Transverse colon (tissue), 4 donors: ENCODE data around the gene SAA1. TPM values are rescaled to one million over a fixed set of nuclear protein-coding genes. Genes with fewer than 3 reads are reported as not detected.
"Not testable (repeated sequence)": the region's sequence is repeated elsewhere in the genome, so short reads cannot be mapped to it uniquely, and the experiment has no call there.

Experiments
- DNase-seq: peaks from one replicate; pipeline ENCODE4 v3.0.0-alpha.2; 2019
- H3K27ac ChIP-seq, 4 donors: fragments of 200-600 bp; sonication (generic); 2 replicates each; pipeline ENCODE4 v1.5.1; 2016 to 2018; ENCODE audit warnings: inconsistent platforms in 4 of 4
- H3K27me3 ChIP-seq: fragments of 200-600 bp; sonication (generic); 2 replicates; pipeline ENCODE4 v1.5.1; 2017; ENCODE audit warnings: inconsistent platforms
- H3K36me3 ChIP-seq, 4 donors: fragments of 200-600 bp; sonication (generic); 2 replicates each; pipeline ENCODE4 v1.5.1; 2017 to 2019; ENCODE audit warnings: inconsistent platforms in 4 of 4
- H3K4me1 ChIP-seq, 4 donors: fragments of 200-600 bp; sonication (generic); 2 replicates each; pipeline ENCODE4 v1.5.1; 2017 to 2020; ENCODE audit warnings: inconsistent platforms in 4 of 4
- H3K4me3 ChIP-seq, 4 donors: fragments of 200-600 bp; sonication (generic); 1 replicate in 1 of 4; 2 replicates in 3 of 4; pipeline versions ENCODE4 v1.5.1 to v1.6.1; 2017 to 2019; ENCODE audit warnings: inconsistent platforms in 4 of 4
- H3K9me3 ChIP-seq, 2 donors: fragments of 200-600 bp; sonication (generic); 2 replicates each; pipeline ENCODE4 v1.5.1; 2017 to 2019; ENCODE audit warnings: inconsistent platforms in 2 of 2
- CTCF ChIP-seq, 5 experiments: fragments of 200-600 bp in 3 of 5; fragments of 450-650 bp in 2 of 5; sonication (generic) in 3 of 5; IDR thresholded peaks; 1 replicate in 2 of 5; 2 replicates in 3 of 5; pipeline ENCODE4 v1.5.1; 2016 to 2017; ENCODE audit warnings: antibody characterized with exemption in 5 of 5, inconsistent platforms in 3 of 5, mild to moderate bottlenecking in 2 of 5, moderate library complexity in 1 of 5
- EP300 ChIP-seq: sonication (generic); formaldehyde crosslinking; IDR thresholded peaks from one replicate; pipeline ENCODE4 v1.6.1; 2017; ENCODE audit warnings: antibody characterized with exemption, low read depth
- POLR2A ChIP-seq: fragments of 450-650 bp; IDR thresholded peaks from one replicate; pipeline ENCODE4 v1.6.1; 2016; ENCODE audit warnings: antibody characterized with exemption, mild to moderate bottlenecking, moderate library complexity
- POLR2AphosphoS5 ChIP-seq, 3 donors: sonication (generic); formaldehyde crosslinking; IDR thresholded peaks; one replicate each; pipeline ENCODE4 v1.6.1; 2016; ENCODE audit warnings: antibody characterized with exemption in 3 of 3
- WGBS, 2 donors: methylation state at CpG; one replicate each; pipeline ENCODE4 v1.1.5; 2018; ENCODE audit warnings: low coverage in 1 of 2; 5-methylcytosine and 5-hydroxymethylcytosine counted together
- in situ Hi-C, 4 donors: fragments of 200-750 bp; cut with MboI; loops; one replicate each; pipeline versions ENCODE4 v1.15.0 to v1.15.1; 2017; ENCODE audit warnings: low sequenced_read_pairs in 3 of 4, low pct_ligation_motif_present in 1 of 4, low pct_unique_long_range_greater_than_20kb in 1 of 4
- intact Hi-C: fragments of 100-400 bp; cut with DNase I; formaldehyde crosslinking; loops from one replicate; pipeline ENCODE4 v1.15.1; 2023; ENCODE audit warnings: low total_unique reads
- total RNA-seq, 4 donors: library from RNA; depleted of rRNA; stranded (reverse); fragments of >200 nt; gene quantifications; one replicate each; pipeline ENCODE4 v1.1.0, GENCODE V29; 2016

SAA1 gene
- total RNA-seq, 4 donors from 2014 or later, result 6.0 to 38.9 (median 17.1) TPM; not detected in 1

- Histone ChIP-seq H3K27ac (no peak overlapping the region), H3K4me3 (no peak overlapping the region), H3K9me3 (no peaks in the 10 kb centered on the region), H3K27me3 (no peaks in the 10 kb centered on the region), H3K4me1 (peaks cover 0 to 3% (median 0%) of the 10 kb centered on the region in 4 donors), H3K36me3 (no peaks in the 10 kb centered on the region)
- WGBS, 2 donors, result 20 to 67% methylated on average over 1 to 5 of the region's 6 CpGs
- TF ChIP-seq POLR2A (no peak), CTCF (IDR thresholded peaks at IDR 0.05) (no peak), POLR2AphosphoS5 (IDR thresholded peaks at IDR 0.05) (no peak), EP300 (no peak)
- intact Hi-C loops (no loop called here), in situ Hi-C loops (no loop called here)
- DNase-seq, result no peak
These were observed 20.7 kb upstream of the SAA1 start for GRCh38 chr11:18245396-18245795.

GRCh38 chr11:18246379-18247190, 19.5 kb upstream of the SAA1 start:
- peak overlapping the region in 2 of 4 donors; percentile 44 to 65 for H3K27ac ChIP-seq
- peak overlapping the region in 1 of 4 donors; percentile 12 for H3K4me3 ChIP-seq
- DNase-seq, in situ Hi-C loops, H3K4me1 ChIP-seq, H3K36me3 ChIP-seq, H3K27me3 ChIP-seq, intact Hi-C loops, H3K9me3 ChIP-seq: not testable (repeated sequence)
- WGBS, 2 donors, result 52 to 80% methylated on average over 3 to 11 of the region's 11 CpGs

DNA sequence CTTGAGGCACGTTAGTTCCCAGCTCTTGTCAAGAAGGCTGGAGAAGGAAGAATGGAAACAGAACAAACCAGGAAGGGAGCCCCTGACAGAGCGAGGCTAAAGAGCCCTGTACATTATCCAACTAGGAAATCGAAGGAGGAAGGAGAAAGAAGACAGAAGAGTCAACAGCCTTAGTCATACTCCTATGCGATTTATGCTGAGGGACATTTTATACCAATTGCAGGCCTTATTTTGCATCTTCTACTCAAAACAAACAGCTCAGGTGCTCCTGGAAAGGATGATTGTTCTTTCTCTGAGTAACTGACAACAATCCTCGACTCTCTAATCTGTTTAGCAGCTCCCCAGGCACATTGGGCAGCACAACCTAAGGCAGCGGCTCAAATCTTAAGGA, 18.9 kb upstream of the SAA1 start:
- H3K36me3 ChIP-seq, DNase-seq, H3K9me3 ChIP-seq, intact Hi-C loops, H3K4me1 ChIP-seq, H3K4me3 ChIP-seq, H3K27me3 ChIP-seq, in situ Hi-C loops: not testable (repeated sequence)
- peak overlapping the region in 1 of 4 donors; percentile 34 for H3K27ac ChIP-seq
- WGBS, 2 donors, result 66% methylated on average over 4 of the region's 6 CpGs; no CpG with 5 or more reads in 1 of the 2 donors

DNA sequence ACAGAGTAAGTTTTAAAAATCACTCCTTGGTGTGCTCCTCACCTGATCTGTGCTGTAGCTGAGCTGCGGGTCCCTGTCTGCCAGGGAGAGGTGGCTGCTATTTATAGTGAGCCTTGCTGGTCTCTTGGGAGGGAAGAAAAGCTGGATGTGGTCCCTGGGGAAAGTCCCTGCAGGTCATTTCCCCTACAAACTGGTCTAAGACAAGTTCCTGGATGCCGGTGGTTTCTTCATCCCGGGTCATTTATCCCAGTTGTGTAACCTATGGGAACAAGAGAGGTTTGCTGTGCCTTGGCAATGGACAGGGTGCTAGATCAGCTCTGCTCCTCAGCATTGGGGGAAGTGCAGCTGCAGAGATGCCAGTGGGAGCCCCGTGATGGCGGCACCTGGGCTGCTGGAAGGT, 17.5 kb upstream of the SAA1 start, which contains the start of gene SAA2:
SAA2 (minus strand) TSS at position 108 of the 400 bp plus-strand sequence. CDS start 657 bp downstream, outside the sequence.
- in situ Hi-C loops, result no loop called here
- intact Hi-C loops, result no loop called here

More for the DNA sequence above, 17.5 kb upstream of the SAA1 start, which contains the start of gene SAA2:
- Histone ChIP-seq H3K27me3 (no peaks in the 10 kb centered on the region), H3K4me1 (peaks cover 0 to 3% (median 0%) of the 10 kb centered on the region in 4 donors), H3K36me3 (no peaks in the 10 kb centered on the region), H3K4me3 (no peak within 1 kb of the TSS), H3K9me3 (no peaks in the 10 kb centered on the region), H3K27ac (no peak within 1 kb of the TSS)
- DNase-seq, result no peak
- TF ChIP-seq EP300 (no peak), CTCF (IDR thresholded peaks at IDR 0.05) (no peak), POLR2AphosphoS5 (IDR thresholded peaks at IDR 0.05) (no peak), POLR2A (no peak)
- WGBS, 2 donors, result 58% methylated on average over 5 of the region's 5 CpGs; no CpG with 5 or more reads in 1 of the 2 donors
